Measurements from ENCODE around the gene PTBP3. TPM values are rescaled to one million over a fixed set of nuclear protein-coding genes. Genes with fewer than 3 reads are reported as not detected.

Gene PTBP3
- polyA plus RNA-seq, 1 donor from 2014 or later, result 36.1 TPM

DNA sequence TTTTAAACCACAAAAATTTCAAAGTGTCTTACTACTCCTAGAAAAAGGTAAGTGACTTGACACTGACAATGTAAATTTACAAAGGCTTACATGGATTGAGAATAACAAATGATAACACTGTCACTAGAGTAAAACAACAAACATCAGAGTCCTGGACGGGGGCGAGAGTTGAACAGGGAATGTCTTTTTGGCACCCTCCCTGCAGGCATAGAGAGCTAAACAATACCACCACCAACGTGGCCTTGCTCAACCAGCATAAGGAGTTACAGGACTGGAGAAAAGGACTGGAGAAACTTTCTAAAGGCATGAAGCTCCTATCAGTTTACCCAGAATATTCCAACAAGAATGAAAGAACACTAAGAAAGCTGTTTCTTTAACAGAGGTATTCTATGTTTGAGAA is 55.3 kb downstream of the PTBP3 start:
- H3K27me3 ChIP-seq (ENCODE audit: insufficient read depth, low read depth, low read length), result no peaks in the 10 kb centered on the region
- H3K4me2 ChIP-seq (ENCODE audit: low read length), result no peak overlapping the region
- H3K36me3 ChIP-seq (ENCODE audit: insufficient read depth, low read length), result no peaks in the 10 kb centered on the region
- no peak overlapping the region for H3K27ac ChIP-seq (ENCODE audit: low read length)
- no peaks in the 10 kb centered on the region for H3K9me2 ChIP-seq (ENCODE audit: insufficient read depth, low read length)
- H3K79me2 ChIP-seq (replicated peaks; ENCODE audit: insufficient read depth, low read length), result peaks cover 4% of the 10 kb centered on the region
- H3K9ac ChIP-seq (ENCODE audit: low read length), result no peak overlapping the region
- no peak overlapping the region for H3K4me3 ChIP-seq (ENCODE audit: low read length)
- no peaks in the 10 kb centered on the region for H3K9me3 ChIP-seq (ENCODE audit: low read length)
- H3F3A ChIP-seq (ENCODE audit: insufficient read depth, low read length, poor library complexity, severe bottlenecking), result no peaks in the 10 kb centered on the region
- no peak overlapping the region for H2AFZ ChIP-seq (ENCODE audit: low read depth, low read length)
- TF ChIP-seq POLR2AphosphoS5 (IDR thresholded peaks at IDR 0.05), result no peak
- TF ChIP-seq SMC3 (conservative IDR thresholded peaks at IDR 0.05; ENCODE audit: poor library complexity), result no peak
- TF ChIP-seq, protein P1, sequence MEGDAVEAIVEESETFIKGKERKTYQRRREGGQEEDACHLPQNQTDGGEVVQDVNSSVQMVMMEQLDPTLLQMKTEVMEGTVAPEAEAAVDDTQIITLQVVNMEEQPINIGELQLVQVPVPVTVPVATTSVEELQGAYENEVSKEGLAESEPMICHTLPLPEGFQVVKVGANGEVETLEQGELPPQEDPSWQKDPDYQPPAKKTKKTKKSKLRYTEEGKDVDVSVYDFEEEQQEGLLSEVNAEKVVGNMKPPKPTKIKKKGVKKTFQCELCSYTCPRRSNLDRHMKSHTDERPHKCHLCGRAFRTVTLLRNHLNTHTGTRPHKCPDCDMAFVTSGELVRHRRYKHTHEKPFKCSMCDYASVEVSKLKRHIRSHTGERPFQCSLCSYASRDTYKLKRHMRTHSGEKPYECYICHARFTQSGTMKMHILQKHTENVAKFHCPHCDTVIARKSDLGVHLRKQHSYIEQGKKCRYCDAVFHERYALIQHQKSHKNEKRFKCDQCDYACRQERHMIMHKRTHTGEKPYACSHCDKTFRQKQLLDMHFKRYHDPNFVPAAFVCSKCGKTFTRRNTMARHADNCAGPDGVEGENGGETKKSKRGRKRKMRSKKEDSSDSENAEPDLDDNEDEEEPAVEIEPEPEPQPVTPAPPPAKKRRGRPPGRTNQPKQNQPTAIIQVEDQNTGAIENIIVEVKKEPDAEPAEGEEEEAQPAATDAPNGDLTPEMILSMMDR (IDR thresholded peaks at IDR 0.05; ENCODE audit: poor library complexity, severe bottlenecking), result no peak
- TF ChIP-seq, protein P2, sequence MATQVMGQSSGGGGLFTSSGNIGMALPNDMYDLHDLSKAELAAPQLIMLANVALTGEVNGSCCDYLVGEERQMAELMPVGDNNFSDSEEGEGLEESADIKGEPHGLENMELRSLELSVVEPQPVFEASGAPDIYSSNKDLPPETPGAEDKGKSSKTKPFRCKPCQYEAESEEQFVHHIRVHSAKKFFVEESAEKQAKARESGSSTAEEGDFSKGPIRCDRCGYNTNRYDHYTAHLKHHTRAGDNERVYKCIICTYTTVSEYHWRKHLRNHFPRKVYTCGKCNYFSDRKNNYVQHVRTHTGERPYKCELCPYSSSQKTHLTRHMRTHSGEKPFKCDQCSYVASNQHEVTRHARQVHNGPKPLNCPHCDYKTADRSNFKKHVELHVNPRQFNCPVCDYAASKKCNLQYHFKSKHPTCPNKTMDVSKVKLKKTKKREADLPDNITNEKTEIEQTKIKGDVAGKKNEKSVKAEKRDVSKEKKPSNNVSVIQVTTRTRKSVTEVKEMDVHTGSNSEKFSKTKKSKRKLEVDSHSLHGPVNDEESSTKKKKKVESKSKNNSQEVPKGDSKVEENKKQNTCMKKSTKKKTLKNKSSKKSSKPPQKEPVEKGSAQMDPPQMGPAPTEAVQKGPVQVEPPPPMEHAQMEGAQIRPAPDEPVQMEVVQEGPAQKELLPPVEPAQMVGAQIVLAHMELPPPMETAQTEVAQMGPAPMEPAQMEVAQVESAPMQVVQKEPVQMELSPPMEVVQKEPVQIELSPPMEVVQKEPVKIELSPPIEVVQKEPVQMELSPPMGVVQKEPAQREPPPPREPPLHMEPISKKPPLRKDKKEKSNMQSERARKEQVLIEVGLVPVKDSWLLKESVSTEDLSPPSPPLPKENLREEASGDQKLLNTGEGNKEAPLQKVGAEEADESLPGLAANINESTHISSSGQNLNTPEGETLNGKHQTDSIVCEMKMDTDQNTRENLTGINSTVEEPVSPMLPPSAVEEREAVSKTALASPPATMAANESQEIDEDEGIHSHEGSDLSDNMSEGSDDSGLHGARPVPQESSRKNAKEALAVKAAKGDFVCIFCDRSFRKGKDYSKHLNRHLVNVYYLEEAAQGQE (IDR thresholded peaks at IDR 0.05; ENCODE audit: borderline replicate concordance), result no peak
- no peak for TF ChIP-seq RAD21 (conservative IDR thresholded peaks at IDR 0.05)
- no peak for TF ChIP-seq EZH2 (IDR thresholded peaks at IDR 0.05; ENCODE audit: borderline replicate concordance, insufficient read depth, low read length, poor library complexity, severe bottlenecking)
- no peak for TF ChIP-seq TAF1 (IDR thresholded peaks at IDR 0.05; ENCODE audit: low read depth)
- no peak for TF ChIP-seq EP300 (conservative IDR thresholded peaks at IDR 0.05; ENCODE audit: poor library complexity, severe bottlenecking)
- H4K20me1 ChIP-seq (ENCODE audit: insufficient read depth), result no peaks in the 10 kb centered on the region

DNA sequence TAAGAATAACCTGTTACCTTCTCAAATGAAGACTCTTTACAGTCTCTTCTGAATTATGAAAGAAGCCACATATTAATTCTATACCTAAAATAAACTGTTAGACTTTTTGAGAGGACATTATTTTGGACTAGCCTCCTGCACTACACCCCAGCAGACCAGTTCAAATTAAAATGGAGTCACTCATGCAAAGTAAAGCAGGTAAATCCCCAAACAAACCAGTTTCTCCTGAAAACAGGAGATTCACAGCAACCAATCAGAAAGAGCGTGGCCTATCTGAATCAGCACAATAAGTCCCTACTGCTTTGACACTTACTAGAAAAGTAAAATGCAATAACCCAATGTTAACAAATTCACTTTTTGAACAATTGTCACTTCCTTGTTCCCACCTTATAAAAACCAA is 58.8 kb downstream of the PTBP3 start:
- no peaks in the 10 kb centered on the region for H3F3A ChIP-seq (ENCODE audit: insufficient read depth, low read length, poor library complexity, severe bottlenecking)
- H3K36me3 ChIP-seq (ENCODE audit: insufficient read depth, low read length), result no peaks in the 10 kb centered on the region
- H3K27ac ChIP-seq (ENCODE audit: low read length), result no peak overlapping the region
- H4K20me1 ChIP-seq (ENCODE audit: insufficient read depth), result no peaks in the 10 kb centered on the region
- no peak overlapping the region for H3K4me3 ChIP-seq (ENCODE audit: low read length)
- H3K4me2 ChIP-seq (ENCODE audit: low read length), result no peak overlapping the region
- H3K9me2 ChIP-seq (ENCODE audit: insufficient read depth, low read length), result no peaks in the 10 kb centered on the region
- TF ChIP-seq POLR2AphosphoS5 (IDR thresholded peaks at IDR 0.05) (no peak), EP300 (conservative IDR thresholded peaks at IDR 0.05; ENCODE audit: poor library complexity, severe bottlenecking) (no peak), SMC3 (conservative IDR thresholded peaks at IDR 0.05; ENCODE audit: poor library complexity) (no peak), TAF1 (IDR thresholded peaks at IDR 0.05; ENCODE audit: low read depth) (no peak), MXI1 (conservative IDR thresholded peaks at IDR 0.05; ENCODE audit: poor library complexity, severe bottlenecking) (no peak), EZH2 (IDR thresholded peaks at IDR 0.05; ENCODE audit: borderline replicate concordance, insufficient read depth, low read length, poor library complexity, severe bottlenecking) (no peak), RAD21 (conservative IDR thresholded peaks at IDR 0.05) (no peak)
- TF ChIP-seq, protein P1 (IDR thresholded peaks at IDR 0.05; ENCODE audit: poor library complexity, severe bottlenecking), result no peak
- TF ChIP-seq, protein P2 (IDR thresholded peaks at IDR 0.05; ENCODE audit: borderline replicate concordance), result no peak
- peaks cover 10% of the 10 kb centered on the region for H3K79me2 ChIP-seq (replicated peaks; ENCODE audit: insufficient read depth, low read length)
- no peaks in the 10 kb centered on the region for H3K9me3 ChIP-seq (ENCODE audit: low read length)
- H2AFZ ChIP-seq (ENCODE audit: low read depth, low read length), result no peak overlapping the region
- no peaks in the 10 kb centered on the region for H3K27me3 ChIP-seq (ENCODE audit: insufficient read depth, low read depth, low read length)
- no peak overlapping the region for H3K9ac ChIP-seq (ENCODE audit: low read length)

All from neural cell (in vitro differentiated cells).